ENCODE data around the gene PMEL. TPM values are rescaled to one million over a fixed set of nuclear protein-coding genes. Genes with fewer than 3 reads are reported as not detected.

Gene PMEL
- total RNA-seq, 1 experiment from 2014 or later, result 2.0 TPM

GRCh38 chr12:56011509-56012090 lies 45.8 kb upstream of the PMEL start:
- Histone ChIP-seq H4K20me1 (ENCODE audit: low read length) (no peaks in the 10 kb centered on the region), H3K9me3 (ENCODE audit: low read length) (no peaks in the 10 kb centered on the region), H3K27me3 (ENCODE audit: low read length) (no peaks in the 10 kb centered on the region), H3F3A (ENCODE audit: low read length, unreplicated experiment) (no peaks in the 10 kb centered on the region), H3K4me3 (ENCODE audit: low read length) (no peak overlapping the region), H3K4me2 (ENCODE audit: low read length) (no peak overlapping the region), H3K9me2 (replicated peaks; ENCODE audit: low read length) (no peaks in the 10 kb centered on the region), H2AFZ (ENCODE audit: low read length) (no peak overlapping the region), H3K79me2 (ENCODE audit: low read length) (no peaks in the 10 kb centered on the region), H3K9ac (ENCODE audit: low read length) (no peak overlapping the region), H3K36me3 (ENCODE audit: low read depth, low read length) (no peaks in the 10 kb centered on the region), H3K27ac (ENCODE audit: low read length) (no peak overlapping the region), H3K4me1 (ENCODE audit: insufficient read depth, low read length) (peaks cover 4% of the 10 kb centered on the region; the same call in 1 of the 2 replicates)
- DNase-seq (no peak), ATAC-seq (no peak)
- BruUV-seq (replicated peaks), result no TSS peak
- intact Hi-C loops (cut with micrococcal nuclease), result no loop called here
- ChIA-PET CTCF (no interaction called here), POLR2A (ENCODE audit: unreplicated experiment) (no interaction called here)
- no peak for TF ChIP-seq CTCF (conservative IDR thresholded peaks at IDR 0.05; ENCODE audit: low read depth, low read length)
- no peak for TF ChIP-seq EZH2phosphoT487 (IDR thresholded peaks at IDR 0.05; ENCODE audit: borderline replicate concordance, low read length)
- no peak for TF ChIP-seq EZH2 (IDR thresholded peaks at IDR 0.05; ENCODE audit: low read length, unreplicated experiment)

- Histone ChIP-seq H3K4me3 (ENCODE audit: low read length) (no peak overlapping the region), H3K27ac (ENCODE audit: low read length) (no peak overlapping the region), H3K9ac (ENCODE audit: low read length) (no peak overlapping the region), H3F3A (ENCODE audit: low read length, unreplicated experiment) (no peaks in the 10 kb centered on the region), H3K4me1 (ENCODE audit: insufficient read depth, low read length) (peaks cover 4% of the 10 kb centered on the region; the same call in 1 of the 2 replicates), H3K9me3 (ENCODE audit: low read length) (no peaks in the 10 kb centered on the region), H3K79me2 (ENCODE audit: low read length) (no peaks in the 10 kb centered on the region), H3K4me2 (ENCODE audit: low read length) (no peak overlapping the region), H3K9me2 (replicated peaks; ENCODE audit: low read length) (no peaks in the 10 kb centered on the region), H2AFZ (ENCODE audit: low read length) (no peak overlapping the region), H3K27me3 (ENCODE audit: low read length) (no peaks in the 10 kb centered on the region), H3K36me3 (ENCODE audit: low read depth, low read length) (no peaks in the 10 kb centered on the region), H4K20me1 (ENCODE audit: low read length) (no peaks in the 10 kb centered on the region)
- TF ChIP-seq CTCF (conservative IDR thresholded peaks at IDR 0.05; ENCODE audit: low read depth, low read length) (no peak), EZH2 (IDR thresholded peaks at IDR 0.05; ENCODE audit: low read length, unreplicated experiment) (no peak), EZH2phosphoT487 (IDR thresholded peaks at IDR 0.05; ENCODE audit: borderline replicate concordance, low read length) (no peak)
- intact Hi-C loops (cut with micrococcal nuclease), result no loop called here
- ChIA-PET POLR2A (ENCODE audit: unreplicated experiment) (interaction anchor here (0.7 kb wide), 1 partner anchor 37 kb away, joined by 3 read pairs; the partner anchor contains the start of gene RAB5B), CTCF (no interaction called here)
- ATAC-seq (no peak), DNase-seq (no peak)
- TSS peak; percentile 29 for BruUV-seq (replicated peaks)
Observed at GRCh38 chr12:56010111-56010570, 44.3 kb upstream of the PMEL start.

Measured in PC-3 (cell line).